Sigmoid colon (tissue), 7 donors: ENCODE measurements around the gene OR51Q1. TPM values are rescaled to one million over a fixed set of nuclear protein-coding genes. Genes with fewer than 3 reads are reported as not detected.

ENCODE experiments used
- DNase-seq: peaks from one replicate; pipeline ENCODE4 v3.0.0-alpha.2; 2019
- H3K27ac ChIP-seq, 4 donors: fragments of 200-600 bp; sonication (generic); one replicate each; pipeline ENCODE4 v1.5.1; 2016 to 2019; ENCODE audit warnings: mild to moderate bottlenecking in 1 of 4
- H3K27me3 ChIP-seq, 3 donors: fragments of 200-600 bp; sonication (generic); one replicate each; pipeline ENCODE4 v1.5.1; 2019; ENCODE audit warnings: mild to moderate bottlenecking in 1 of 3
- H3K36me3 ChIP-seq, 4 donors: fragments of 200-600 bp; sonication (generic); one replicate each; pipeline ENCODE4 v1.5.1; 2016 to 2019
- H3K4me1 ChIP-seq, 4 donors: fragments of 200-600 bp; sonication (generic); one replicate each; pipeline ENCODE4 v1.5.1; 2017 to 2019
- H3K4me3 ChIP-seq, 4 donors: fragments of 200-600 bp; sonication (generic); one replicate each; pipeline ENCODE4 v1.5.1; 2017 to 2019; ENCODE audit warnings: mild to moderate bottlenecking in 2 of 4, moderate library complexity in 1 of 4
- H3K9me3 ChIP-seq, 4 donors: fragments of 200-600 bp in 3 of 4; sonication (generic) in 3 of 4; one replicate each; pipeline versions ENCODE4 v1.5.1 to v1.6.1; 2013 to 2019
- CTCF ChIP-seq, 4 experiments: fragments of 450-650 bp in 3 of 4; fragments of 200-600 bp in 1 of 4; IDR thresholded peaks; one replicate each; pipeline ENCODE4 v1.5.1; 2016 to 2019; ENCODE audit warnings: antibody characterized with exemption in 4 of 4, mild to moderate bottlenecking in 3 of 4, moderate library complexity in 2 of 4
- EP300 ChIP-seq, 4 donors: sonication (generic); formaldehyde crosslinking; IDR thresholded peaks; one replicate each; pipeline ENCODE4 v1.6.1; 2017; ENCODE audit warnings: antibody characterized with exemption in 4 of 4
- POLR2A ChIP-seq, 2 donors: fragments of 450-650 bp; IDR thresholded peaks; one replicate each; pipeline ENCODE4 v1.6.1; 2016; ENCODE audit warnings: antibody characterized with exemption in 2 of 2, mild to moderate bottlenecking in 2 of 2, moderate library complexity in 2 of 2
- POLR2AphosphoS5 ChIP-seq, 4 donors: sonication (generic); formaldehyde crosslinking; IDR thresholded peaks; one replicate each; pipeline ENCODE4 v1.6.1; 2017; ENCODE audit warnings: antibody characterized with exemption in 4 of 4
- WGBS, 2 donors: extraction: QIAGEN DNeasy Blood & Tissue Kit; methylation state at CpG; one replicate each; pipeline ENCODE4 v1.1.7; 2013; 5-methylcytosine and 5-hydroxymethylcytosine counted together
- intact Hi-C: fragments of 100-400 bp; cut with DNase I; formaldehyde crosslinking; loops from one replicate; pipeline ENCODE4 v1.15.1; 2023
- polyA plus RNA-seq, 3 donors: library from polyadenylated mRNA; stranded (reverse); fragments of 200-250 nt; gene quantifications; one replicate each; pipeline ENCODE4 v1.2.3, GENCODE V29; 2013
- total RNA-seq, 4 donors: library from RNA; depleted of rRNA; stranded (reverse); fragments of >200 nt; gene quantifications; one replicate each; pipeline ENCODE4 v1.1.0, GENCODE V29; 2016
- donor health status: healthy with polysubstance abuse.
- donor health status: Bipolar disorder and iron deficiency.
- donor health status: healthy.

Gene OR51Q1
- total and polyA plus RNA-seq, 7 donors: not detected

GRCh38 chr11:5460983-5461621 lies 39.2 kb downstream of the OR51Q1 start:
- intact Hi-C loops: no loop called here
- no peaks in the 10 kb centered on the region for H3K4me1 ChIP-seq
- WGBS, 2 donors: 91 to 92% methylated on average over 14 of the region's 14 CpGs

GRCh38 chr11:5467527-5467926 lies 45.6 kb downstream of the OR51Q1 start:
- Histone ChIP-seq H3K36me3 (no peaks in the 10 kb centered on the region), H3K27me3 (no peaks in the 10 kb centered on the region), H3K4me1 (no peaks in the 10 kb centered on the region), H3K9me3 (no peaks in the 10 kb centered on the region), H3K27ac (no peak overlapping the region), H3K4me3 (no peak overlapping the region)
- intact Hi-C loops: no loop called here
- TF ChIP-seq CTCF (IDR thresholded peaks at IDR 0.05) (no peak), POLR2AphosphoS5 (IDR thresholded peaks at IDR 0.05) (no peak), EP300 (IDR thresholded peaks at IDR 0.05) (no peak)
- WGBS, 2 donors: 46 to 70% methylated on average over 2 of the region's 2 CpGs
- DNase-seq: no peak

More at GRCh38 chr11:5460983-5461621, 39.2 kb downstream of the OR51Q1 start:
- Histone ChIP-seq H3K27me3 (no peaks in the 10 kb centered on the region), H3K36me3 (no peaks in the 10 kb centered on the region), H3K4me3 (no peak overlapping the region), H3K9me3 (no peaks in the 10 kb centered on the region), H3K27ac (no peak overlapping the region)
- TF ChIP-seq POLR2A (IDR thresholded peaks at IDR 0.05) (no peak), POLR2AphosphoS5 (IDR thresholded peaks at IDR 0.05) (no peak), CTCF (IDR thresholded peaks at IDR 0.05) (no peak), EP300 (IDR thresholded peaks at IDR 0.05) (no peak)
- no peak for DNase-seq

Other genes starting within 250 kb of the OR51Q1 start
- gene OR51V1, start 221.4 kb upstream of the OR51Q1 start, total RNA-seq: not detected
- not detected for gene OR51V1, start 221.4 kb upstream of the OR51Q1 start, polyA plus RNA-seq
- gene HBB, start 195.0 kb upstream of the OR51Q1 start, total RNA-seq: 10 to 100 TPM in 1 of 4 donors, 1 to 10 TPM in 3; 2.5 to 57.3 (median 5.8) TPM
- gene HBB, start 195.0 kb upstream of the OR51Q1 start, polyA plus RNA-seq: 1 to 10 TPM in 2 of 3 donors, not detected in 1; 1.6 to 3.3 TPM
- gene HBD, start 187.6 kb upstream of the OR51Q1 start, total RNA-seq: not detected
- gene HBD, start 187.6 kb upstream of the OR51Q1 start, polyA plus RNA-seq: not detected
- not detected for gene HBG1, start 172.3 kb upstream of the OR51Q1 start, total RNA-seq
- gene HBG1, start 172.3 kb upstream of the OR51Q1 start, polyA plus RNA-seq: not detected
- gene HBG2, start 167.3 kb upstream of the OR51Q1 start, total RNA-seq: not detected
- gene HBG2, start 167.3 kb upstream of the OR51Q1 start, polyA plus RNA-seq: not detected
- gene HBE1, start 152.2 kb upstream of the OR51Q1 start, total RNA-seq: not detected
- gene HBE1, start 152.2 kb upstream of the OR51Q1 start, polyA plus RNA-seq: not detected
- gene OR51B4, start 120.2 kb upstream of the OR51Q1 start, total RNA-seq: not detected
- not detected for gene OR51B4, start 120.2 kb upstream of the OR51Q1 start, polyA plus RNA-seq
- 1 to 10 TPM in 1 of 4 donors, under 1 TPM in 1, not detected in 2; 0.66 to 1.1 TPM for gene OR51B2, start 97.8 kb upstream of the OR51Q1 start, total RNA-seq
- not detected for gene OR51B2, start 97.8 kb upstream of the OR51Q1 start, polyA plus RNA-seq
- 1 to 10 TPM in 1 of 4 donors, not detected in 3; 1.3 TPM for gene OR51B5, start 78.6 kb upstream of the OR51Q1 start, total RNA-seq
- gene OR51B5, start 78.6 kb upstream of the OR51Q1 start, polyA plus RNA-seq: not detected
- gene OR51B6, start 70.6 kb upstream of the OR51Q1 start, total RNA-seq: not detected
- not detected for gene OR51B6, start 70.6 kb upstream of the OR51Q1 start, polyA plus RNA-seq
- gene OR51M1, start 38.3 kb upstream of the OR51Q1 start, total RNA-seq: not detected
- under 1 TPM in 1 of 3 donors, not detected in 2; under 0.01 TPM for gene OR51M1, start 38.3 kb upstream of the OR51Q1 start, polyA plus RNA-seq
- gene OR51I1, start 19.4 kb downstream of the OR51Q1 start, total RNA-seq: 1 to 10 TPM in 1 of 4 donors, not detected in 3; 2.2 TPM
- gene OR51I1, start 19.4 kb downstream of the OR51Q1 start, polyA plus RNA-seq: not detected
- not detected for gene OR51I2, start 27.2 kb downstream of the OR51Q1 start, total RNA-seq
- gene OR51I2, start 27.2 kb downstream of the OR51Q1 start, polyA plus RNA-seq: not detected
- not detected for gene OR52D1, start 66.6 kb downstream of the OR51Q1 start, total RNA-seq
- gene OR52D1, start 66.6 kb downstream of the OR51Q1 start, polyA plus RNA-seq: not detected
- gene UBQLN3, start 87.8 kb downstream of the OR51Q1 start, total RNA-seq: 1 to 10 TPM in 2 of 4 donors, under 1 TPM in 1, not detected in 1; 0.71 to 1.2 (median 1.1) TPM
- not detected for gene UBQLN3, start 87.8 kb downstream of the OR51Q1 start, polyA plus RNA-seq
- gene UBQLNL, start 94.6 kb downstream of the OR51Q1 start, total RNA-seq: 1 to 10 TPM in 1 of 4 donors, under 1 TPM in 3; 0.36 to 1.7 (median 0.60) TPM
- gene UBQLNL, start 94.6 kb downstream of the OR51Q1 start, polyA plus RNA-seq: under 1 TPM in 1 of 3 donors, not detected in 2; 0.34 TPM
- gene OR52H1, start 126.4 kb downstream of the OR51Q1 start, total RNA-seq: 1 to 10 TPM in 3 of 4 donors, not detected in 1; 1.5 to 3.0 (median 1.6) TPM
- gene OR52H1, start 126.4 kb downstream of the OR51Q1 start, polyA plus RNA-seq: under 1 TPM in 1 of 3 donors, not detected in 2; 0.09 TPM
- gene OR52B6, start 158.8 kb downstream of the OR51Q1 start, total RNA-seq: not detected
- under 1 TPM in 1 of 3 donors, not detected in 2; 0.07 TPM for gene OR52B6, start 158.8 kb downstream of the OR51Q1 start, polyA plus RNA-seq
- 1 to 10 TPM; 3.5 to 5.5 (median 4.8) TPM for gene TRIM6, start 174.5 kb downstream of the OR51Q1 start, total RNA-seq
- 1 to 10 TPM in 2 of 3 donors, under 1 TPM in 1; 0.60 to 1.2 (median 1.0) TPM for gene TRIM6, start 174.5 kb downstream of the OR51Q1 start, polyA plus RNA-seq
- gene TRIM34, start 202.9 kb downstream of the OR51Q1 start, total RNA-seq: 10 to 100 TPM in 1 of 4 donors, 1 to 10 TPM in 3; 3.5 to 10.2 (median 7.3) TPM
- 1 to 10 TPM; 3.6 to 9.1 (median 7.4) TPM for gene TRIM34, start 202.9 kb downstream of the OR51Q1 start, polyA plus RNA-seq